Measurements from ENCODE around the gene TSSC4.
"Not testable (repeated sequence)": the region's sequence is repeated elsewhere in the genome, so short reads cannot be mapped to it uniquely, and the experiment has no call there.

The TSSC4 gene

DNA sequence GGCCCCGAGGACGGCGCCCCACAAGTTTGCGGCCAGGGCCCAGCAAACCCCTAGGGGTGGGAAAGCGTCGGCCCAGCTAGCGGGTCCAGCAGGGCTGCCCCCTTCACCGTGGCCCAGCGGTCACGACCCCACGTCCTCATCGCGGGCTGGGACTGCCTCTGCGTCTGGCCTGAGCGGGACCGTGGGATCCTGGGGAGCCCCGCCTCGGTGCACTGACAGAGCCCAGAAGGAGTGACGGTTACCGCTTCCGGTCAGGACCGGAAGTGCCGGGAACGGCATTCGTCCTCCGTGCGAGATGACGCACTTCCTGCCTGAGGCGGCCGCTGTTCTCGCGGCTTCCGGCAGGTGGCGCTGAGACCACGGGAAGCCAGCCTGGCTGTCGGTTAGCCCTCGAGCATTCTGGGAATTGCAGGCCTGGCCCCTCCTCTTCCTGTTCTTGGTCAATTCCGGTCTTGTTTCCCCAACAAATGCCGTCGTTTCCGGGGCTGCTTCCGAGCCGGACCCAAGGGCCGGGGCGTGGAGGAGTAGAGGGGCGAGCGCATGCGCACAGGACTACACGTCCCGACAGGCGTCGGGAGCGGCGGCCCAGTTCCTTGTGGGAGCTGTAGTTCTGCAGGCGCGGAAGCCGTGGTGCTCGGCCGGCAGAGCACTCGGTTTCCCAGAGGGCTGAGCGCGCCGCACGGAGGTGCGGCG lies at the start of gene TSSC4:
Gene TSSC4 (plus strand): TSS at position 682 of the 693 bp plus-strand sequence. CDS start 1,884 bp downstream, outside the sequence.
- DNase-seq (ENCODE audit: low read depth, low spot score): peak; percentile 98

DNA sequence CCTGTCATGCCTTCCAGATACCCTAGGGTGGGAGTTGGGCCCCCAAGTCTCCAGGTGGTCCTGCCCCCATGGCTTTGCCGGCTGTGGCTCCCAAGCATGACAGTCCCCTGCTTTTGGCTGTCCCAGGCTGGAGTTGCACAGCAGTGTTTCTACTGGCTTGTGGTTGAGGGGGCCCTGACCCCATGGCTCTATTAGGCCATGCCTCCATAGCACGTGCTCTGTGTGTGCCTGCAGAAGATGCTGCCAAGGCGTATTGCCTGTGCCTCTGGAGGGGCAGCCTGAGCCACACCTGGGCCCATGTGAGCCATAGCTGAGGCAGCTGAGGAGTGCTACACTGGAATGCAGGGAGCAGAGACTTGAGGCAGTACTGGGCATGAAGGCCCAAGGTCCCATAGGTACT lies 48.8 kb upstream of the TSSC4 start:
- no peak for DNase-seq (ENCODE audit: low read depth, low spot score)

DNA sequence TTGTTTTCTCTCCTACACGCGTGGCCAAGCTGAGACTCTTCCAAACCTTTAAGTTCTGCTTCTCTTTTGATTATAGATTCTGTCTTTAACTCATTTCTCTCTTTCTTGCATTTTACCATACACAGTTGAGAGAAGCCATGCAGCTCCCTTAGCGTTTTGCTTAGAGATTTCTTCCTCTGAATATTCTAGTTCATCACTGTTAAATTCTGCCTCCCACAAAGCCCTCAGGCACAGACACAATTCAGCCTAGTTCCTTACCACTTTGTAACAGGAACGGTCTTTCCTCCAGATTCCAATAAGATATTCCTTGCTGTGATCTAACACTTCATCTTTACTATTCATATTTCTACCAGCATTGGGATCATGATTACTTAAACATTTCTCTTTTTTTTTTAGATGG lies 48.1 kb upstream of the TSSC4 start:
- no peak for DNase-seq (ENCODE audit: low read depth, low spot score)

DNA sequence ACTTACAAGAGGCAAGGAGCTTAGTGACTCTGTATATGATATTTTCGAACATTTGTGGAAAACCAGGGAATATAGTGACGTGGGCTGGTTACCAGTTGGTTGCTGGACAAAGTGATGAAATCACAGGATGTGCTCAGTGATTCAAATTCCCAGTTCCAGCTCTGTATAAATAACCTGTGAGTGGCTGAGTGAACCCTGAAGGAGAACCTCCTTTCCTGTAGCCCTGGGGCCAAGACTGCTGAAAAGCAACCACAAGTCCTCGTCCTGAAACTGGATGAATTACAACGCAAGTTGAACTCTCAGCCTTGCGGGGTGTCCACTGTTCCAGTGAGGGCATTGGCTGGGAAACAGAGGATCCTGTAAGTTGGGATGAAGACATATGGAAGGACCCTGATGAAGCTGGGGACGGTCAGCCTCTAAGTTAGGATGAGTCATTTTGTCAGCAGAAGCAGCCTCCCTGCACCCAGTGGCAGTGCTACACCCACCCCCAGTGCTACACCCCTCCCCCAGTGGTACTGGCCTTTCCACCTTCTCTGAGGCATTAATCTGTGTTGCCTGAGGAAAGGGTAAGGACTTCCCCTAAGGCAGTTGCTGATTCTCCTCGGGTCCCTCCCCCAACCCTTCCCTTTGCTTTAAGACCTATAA lies 45.4 kb upstream of the TSSC4 start:
- no peak for DNase-seq (ENCODE audit: low read depth, low spot score)

DNA sequence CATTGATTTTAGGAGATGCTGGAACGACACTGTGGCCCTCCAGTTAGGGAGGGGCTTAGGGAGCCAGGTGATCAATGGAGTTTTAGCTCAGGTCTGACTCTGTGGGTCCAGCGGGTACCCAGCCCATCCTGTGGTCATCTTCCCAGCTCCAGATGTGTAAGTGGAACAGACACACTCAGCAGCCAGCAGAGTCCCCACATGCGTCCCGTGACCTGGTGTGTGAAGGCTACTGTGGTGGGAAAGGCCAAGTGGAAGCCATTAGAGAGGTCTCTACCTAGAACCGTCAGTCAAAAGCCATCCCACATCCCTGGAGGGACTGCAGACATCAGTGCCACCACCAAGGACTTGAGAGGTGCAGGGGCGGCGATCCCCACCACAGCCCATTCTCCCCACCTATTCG lies 43.3 kb upstream of the TSSC4 start:
- DNase-seq (ENCODE audit: low read depth, low spot score): no peak

DNA sequence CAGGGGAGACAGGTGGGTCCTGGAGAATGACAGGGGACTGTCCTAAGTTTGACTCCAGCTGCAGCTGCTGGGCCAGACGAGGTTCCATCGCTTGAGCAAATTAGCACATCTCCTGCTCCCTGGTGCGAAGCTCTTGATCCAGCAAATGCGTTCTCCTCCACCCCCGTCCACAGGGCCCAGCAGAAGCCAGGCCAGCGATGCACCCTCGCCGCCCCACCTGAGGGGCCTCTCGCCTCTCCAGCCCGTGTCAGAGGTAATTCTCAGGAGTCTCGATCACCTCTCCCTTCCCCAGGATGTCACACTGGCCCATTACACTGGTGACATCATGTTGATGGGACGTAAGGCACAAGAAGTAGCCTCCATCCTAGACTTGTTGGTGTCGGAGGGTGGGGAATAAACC lies 42.9 kb upstream of the TSSC4 start:
- DNase-seq (ENCODE audit: low read depth, low spot score): not testable (repeated sequence)

DNA sequence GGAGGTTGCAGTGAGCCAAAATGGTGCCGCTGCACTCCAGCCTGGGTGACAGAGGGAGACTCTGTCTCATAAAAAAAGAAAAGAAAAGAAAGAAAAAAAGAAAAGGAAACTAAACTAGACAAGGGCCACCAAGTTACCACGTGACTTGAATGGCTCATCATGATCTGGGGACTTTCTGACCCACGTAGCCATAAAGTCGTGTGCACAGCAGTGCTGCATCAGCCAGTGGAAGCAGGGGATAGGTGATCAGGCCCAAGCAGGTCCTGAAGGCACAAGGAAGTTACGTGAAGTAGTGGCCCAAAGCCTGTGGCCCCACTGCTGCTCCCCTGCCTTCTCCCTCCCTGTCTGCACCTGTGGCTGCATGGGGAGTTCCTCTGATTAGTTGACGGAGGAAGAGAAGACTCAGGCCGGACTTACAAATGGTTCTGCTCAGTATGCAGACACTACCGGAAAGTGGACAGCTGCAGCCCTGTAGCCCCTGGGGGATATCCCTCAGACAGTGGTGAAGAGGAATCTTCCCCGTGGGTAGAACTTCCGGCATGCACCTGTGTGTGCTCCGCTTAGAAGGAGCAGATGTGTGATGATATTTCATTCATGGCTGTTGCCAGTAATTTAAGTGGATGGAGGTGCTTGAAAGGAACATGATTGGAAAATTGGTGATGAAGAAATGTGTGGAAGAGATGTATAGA lies 41.7 kb upstream of the TSSC4 start:
- DNase-seq (ENCODE audit: low read depth, low spot score): no peak

DNA sequence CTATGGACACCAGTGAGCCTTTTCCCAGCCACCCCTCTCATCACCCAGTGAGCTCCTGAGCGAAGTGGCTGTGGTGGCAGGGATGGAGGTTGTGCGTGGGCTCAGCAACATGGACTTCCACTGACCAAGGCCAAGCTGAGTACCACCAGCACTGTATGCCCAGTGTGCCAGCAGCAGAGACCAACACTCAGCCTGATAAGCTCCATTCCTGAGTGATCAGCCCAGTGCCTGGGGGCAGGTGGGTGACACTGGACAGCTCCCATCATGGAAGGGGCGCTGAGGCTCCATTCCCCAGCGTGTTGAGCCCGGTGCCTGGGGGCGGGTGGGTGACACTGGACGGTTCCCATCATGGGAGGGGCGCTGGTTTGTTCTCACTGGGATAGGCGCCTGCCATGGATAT lies 41.0 kb upstream of the TSSC4 start:
- DNase-seq (ENCODE audit: low read depth, low spot score): no peak

DNA sequence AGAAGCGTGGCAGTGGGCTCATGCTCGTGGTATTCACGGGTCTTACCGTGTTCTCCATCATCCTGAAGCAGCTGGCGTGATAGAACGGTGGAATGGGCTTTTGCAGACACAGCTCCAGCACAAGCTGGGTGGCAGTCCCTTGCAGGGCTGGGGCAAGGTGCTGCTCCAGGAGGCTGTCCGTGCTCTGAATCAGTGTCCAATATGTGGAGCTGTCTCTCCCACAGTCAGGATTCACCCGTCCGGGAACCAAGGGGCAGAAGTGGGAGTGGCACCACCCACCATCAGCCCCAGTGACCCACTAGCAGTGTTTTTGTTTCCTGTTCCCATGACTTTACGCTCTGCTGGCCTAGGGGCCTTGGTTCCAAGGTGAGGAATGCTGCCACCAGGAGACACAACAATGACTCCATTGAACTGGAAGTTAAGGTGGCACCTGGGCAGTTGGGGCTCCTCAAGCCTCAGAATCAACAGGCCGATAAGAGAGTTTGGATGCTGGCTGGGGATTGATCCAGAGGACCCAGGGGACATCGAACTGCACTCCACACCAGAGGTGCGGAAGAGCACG lies 40.4 kb upstream of the TSSC4 start:
- DNase-seq (ENCODE audit: low read depth, low spot score): no peak

DNA sequence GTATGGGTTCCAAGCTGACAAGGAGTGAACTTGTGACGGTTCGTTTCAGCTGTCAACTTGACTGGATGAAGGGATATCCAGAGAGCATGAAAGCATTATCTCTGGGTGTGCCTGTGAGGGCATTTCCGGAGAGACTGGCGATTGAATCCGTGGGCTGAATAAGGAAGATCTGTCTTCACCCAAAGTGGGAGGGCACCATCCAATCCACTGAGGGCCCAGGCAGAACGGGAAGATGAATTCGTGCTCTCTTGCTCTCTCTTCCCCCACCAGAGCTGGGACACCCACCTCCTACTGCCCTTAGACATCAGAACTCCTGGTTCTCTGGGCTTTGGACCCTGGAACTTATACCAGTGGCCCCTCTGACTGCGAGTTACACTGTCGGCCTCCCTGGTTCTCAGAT lies 39.0 kb upstream of the TSSC4 start:
- DNase-seq (ENCODE audit: low read depth, low spot score): no peak

DNA sequence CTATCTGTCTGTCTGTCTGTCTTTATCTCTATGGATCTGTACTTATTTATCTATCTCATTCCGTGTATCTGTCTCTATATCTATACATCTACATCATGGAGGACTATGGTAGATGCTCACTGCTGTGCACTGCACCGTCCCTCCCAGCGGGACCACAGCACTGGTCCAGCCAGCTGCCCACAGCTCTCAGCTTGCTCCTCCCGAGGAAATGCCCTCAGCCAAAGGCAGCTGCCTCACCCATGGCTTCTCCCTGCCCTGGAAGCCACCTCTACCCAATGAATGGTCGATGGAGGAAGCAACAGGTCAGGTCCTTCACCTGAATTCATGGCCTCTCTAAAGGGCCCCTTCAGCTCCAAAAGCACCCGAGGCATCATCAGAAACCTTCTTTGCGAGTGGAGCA lies 38.1 kb upstream of the TSSC4 start:
- DNase-seq (ENCODE audit: low read depth, low spot score): no peak

DNA sequence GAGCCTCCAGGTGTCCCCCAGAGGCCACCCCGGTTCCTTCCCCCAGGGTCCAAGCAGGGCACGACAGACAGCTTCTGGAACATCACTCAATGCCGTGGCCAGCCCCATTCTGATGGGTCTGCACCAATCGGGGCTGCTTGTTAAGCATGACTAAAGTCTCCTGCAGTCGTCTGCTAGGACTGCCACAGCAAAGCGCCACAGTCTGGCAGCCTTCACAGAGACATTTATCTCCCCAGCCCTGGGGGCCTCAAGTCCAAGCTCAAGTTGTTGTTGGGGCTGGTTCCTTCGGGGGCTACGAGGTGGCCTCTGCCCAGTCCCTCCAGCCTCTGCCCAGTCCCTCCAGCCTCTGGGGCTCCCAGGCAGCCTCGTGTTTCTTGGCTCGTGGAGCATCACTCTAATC lies 37.4 kb upstream of the TSSC4 start:
- DNase-seq (ENCODE audit: low read depth, low spot score): no peak

DNA sequence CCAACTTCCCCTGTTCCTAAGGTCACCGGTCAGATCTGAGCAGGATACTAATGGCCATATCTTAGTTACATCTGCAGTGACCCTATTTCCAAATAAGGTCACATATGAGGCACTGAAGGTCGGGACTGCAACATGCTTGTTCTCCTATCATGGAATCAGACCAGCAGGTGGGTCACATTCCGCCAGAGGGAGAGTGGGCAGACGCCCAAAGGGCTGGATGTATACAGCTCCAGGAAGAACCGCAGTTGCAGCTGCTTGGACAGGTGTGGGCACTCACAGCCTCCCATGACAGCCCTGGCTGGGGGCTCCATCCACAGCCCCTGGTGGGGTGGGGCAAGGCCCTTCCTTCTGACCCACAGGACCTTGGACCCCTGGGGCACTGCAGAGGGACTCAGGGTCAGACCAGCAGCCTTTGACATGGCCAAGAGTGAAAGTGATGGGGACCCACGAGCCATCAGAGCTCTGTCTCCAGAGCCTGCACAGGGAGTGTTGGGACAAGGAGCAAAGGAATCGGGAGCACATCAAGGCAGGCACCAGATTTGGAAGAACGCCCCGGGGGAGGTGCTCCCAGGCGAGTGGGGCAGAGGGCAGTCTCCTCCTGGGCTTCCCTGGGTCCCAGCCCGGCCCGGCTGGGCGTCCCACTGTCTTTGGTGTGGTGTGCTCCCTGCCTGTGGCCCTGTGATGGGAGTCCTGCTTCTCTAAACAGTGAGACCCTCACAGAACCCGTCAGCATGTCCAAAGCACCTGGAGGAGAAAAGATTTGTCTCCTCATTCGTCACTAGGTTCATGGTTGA lies 36.8 kb upstream of the TSSC4 start:
- no peak for DNase-seq (ENCODE audit: low read depth, low spot score)

DNA sequence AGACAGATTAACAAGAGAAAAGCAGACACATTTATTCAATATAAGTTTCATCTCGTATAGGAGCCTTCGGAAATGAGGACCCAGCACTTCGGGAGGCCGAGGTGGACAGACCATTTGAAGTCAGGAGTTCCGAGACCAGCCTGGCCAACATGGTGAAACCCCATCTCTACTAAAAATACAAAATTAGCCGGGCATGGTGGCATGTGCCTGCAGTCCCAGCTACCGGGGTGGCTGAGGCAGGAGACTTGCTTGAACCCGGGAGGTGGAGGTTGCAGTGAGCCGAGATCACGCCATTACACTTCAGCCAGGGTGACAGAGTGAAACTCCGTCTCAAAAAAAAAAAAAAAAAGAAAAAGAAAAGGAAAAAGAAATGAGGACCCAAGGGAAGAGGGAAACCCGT lies 36.2 kb upstream of the TSSC4 start:
- not testable (repeated sequence) for DNase-seq (ENCODE audit: low read depth, low spot score)

DNA sequence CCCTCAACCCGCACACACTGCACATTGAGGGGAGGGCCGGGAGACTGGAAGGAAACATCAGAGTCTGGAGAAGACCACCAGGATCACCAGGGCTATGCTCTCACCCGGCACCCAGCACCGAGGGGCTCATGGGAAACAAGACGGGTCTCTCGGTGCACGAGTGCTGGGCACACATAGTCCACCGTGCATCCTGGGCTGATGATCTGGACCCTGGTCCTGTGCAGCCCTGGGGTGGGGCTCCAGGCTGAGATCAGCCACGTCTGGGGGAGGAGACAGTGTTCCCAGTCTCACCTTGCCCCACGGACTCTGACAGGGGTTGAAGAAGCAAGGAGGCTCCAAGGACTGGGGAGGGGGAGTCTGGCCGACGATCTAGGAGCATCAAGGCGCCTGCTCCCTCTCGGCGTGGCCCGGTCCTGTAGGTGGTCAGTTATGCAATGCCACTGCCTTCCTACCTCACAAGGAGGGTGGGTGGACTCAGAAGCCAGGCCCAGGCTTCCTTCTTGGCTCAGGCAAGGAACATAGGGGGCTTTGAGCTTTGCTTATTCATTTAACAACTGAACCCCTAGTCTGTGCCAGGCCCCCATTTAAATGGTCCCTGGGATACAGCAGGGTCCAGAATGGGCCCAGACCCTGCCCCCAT lies 34.9 kb upstream of the TSSC4 start:
- DNase-seq (ENCODE audit: low read depth, low spot score): no peak

DNA sequence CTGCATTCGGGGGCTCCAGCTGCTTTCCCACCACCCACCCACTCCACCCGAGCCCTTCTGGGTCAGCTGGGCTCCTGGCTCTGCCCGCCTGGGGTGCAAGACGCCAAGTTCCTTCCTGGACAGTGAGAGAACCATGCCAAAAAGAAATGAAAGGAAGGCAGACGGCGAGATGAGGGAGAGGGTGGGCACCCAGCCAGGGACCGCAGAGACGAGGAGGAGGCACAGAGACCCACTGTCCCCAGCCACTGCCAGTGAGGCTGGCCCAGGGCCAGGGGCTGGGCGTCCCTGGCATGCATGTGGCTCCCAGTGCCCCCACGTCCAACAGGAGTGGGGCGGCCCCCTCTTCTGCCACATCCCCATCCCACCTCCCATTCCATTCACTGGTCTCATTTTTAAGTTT lies 34.3 kb upstream of the TSSC4 start:
- no peak for DNase-seq (ENCODE audit: low read depth, low spot score)

DNA sequence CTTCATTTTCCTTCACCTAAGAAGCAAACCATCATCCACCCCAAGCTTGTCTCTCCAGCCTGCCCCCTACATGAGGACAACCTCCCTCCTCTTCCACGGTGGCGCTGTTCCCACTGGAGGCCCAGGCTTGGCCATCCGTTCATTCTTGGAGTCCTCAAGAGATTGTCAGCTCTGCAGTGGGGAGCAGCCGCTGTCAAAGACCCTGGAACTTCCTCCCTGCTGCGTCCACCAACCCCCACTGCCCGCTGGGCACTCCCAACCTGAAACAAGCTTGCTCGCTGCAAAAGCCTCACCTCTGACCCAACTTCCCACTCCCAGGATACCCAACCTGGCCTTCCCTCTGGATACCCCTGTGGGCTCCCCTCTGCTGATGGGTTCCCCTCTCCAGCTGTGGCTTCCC lies 33.8 kb upstream of the TSSC4 start:
- no peak for DNase-seq (ENCODE audit: low read depth, low spot score)

DNA sequence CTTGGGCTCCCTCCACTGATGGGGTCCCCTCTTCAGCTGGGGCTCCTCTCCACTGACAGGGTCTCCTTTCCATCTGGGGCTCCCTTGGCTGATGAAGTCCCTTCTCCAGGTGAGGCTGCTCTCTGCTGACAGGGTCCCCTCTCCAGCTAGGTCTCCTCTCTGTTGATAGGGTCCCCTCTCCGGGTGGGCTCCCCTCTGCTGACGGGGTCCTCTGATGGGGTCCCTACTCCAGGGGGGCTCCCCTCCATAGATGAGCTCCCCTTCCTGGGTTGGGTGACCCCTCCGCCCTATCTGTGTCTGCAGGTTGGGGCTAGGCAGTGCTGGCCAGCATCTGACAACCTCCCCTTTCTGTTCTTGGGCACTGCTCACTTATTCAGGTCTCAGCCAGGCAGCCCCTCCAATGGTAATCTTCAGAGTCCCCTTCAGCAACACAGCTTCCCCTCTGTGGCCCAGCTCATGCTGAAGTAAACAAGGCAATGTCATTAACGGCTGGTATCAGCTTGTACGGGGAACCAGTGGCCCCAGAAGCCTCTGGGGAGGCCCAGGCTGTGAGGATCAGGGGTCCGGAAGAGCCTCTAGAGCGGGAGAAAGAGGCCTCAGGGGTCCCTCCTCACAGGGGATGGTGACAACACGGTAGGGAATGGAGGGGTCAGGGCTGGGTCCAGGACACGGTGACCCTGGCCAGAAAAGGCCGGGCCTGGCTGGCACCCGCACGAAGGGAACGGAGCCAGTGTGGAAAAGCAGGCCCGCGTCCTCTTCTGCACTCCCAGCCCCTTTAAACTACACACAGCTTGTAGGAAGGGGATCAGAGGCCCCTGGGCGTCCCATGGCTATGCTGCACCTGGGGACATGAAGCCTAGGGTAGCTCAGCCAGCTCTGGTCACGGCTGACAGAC lies 33.0 kb upstream of the TSSC4 start:
- DNase-seq (ENCODE audit: low read depth, low spot score): no peak

DNA sequence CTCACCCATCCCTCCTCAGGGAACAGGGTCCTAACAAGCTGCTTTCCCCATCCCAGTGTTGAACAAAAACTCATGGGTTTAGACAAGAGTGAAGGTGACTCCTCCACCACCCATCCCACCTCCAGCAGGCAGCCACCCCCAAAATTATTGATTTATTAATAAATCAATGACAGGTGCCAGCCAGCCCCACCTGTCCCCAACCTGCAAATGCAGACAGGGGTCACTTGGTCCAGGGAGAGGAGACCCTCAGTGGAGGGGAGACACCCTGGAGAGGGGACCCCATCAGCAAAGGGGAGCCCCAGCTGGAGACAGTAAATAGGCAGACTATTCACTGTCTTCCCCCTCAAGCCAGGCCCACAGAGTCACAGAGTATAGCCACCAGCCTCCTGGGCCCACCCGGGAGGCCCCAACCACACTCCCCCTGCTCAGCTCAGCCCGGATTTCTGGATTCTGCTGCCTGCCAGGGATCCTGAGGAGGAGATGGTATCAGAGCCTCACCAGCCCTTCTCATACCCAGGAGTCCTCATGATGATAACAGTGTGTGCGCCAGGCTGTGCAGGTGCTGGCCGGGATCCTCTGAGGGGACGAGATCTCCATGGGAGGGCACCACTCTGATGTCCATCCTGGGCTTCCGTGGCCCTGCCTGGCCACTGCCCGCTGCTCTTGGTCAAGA lies 32.2 kb upstream of the TSSC4 start:
- no peak for DNase-seq (ENCODE audit: low read depth, low spot score)

DNA sequence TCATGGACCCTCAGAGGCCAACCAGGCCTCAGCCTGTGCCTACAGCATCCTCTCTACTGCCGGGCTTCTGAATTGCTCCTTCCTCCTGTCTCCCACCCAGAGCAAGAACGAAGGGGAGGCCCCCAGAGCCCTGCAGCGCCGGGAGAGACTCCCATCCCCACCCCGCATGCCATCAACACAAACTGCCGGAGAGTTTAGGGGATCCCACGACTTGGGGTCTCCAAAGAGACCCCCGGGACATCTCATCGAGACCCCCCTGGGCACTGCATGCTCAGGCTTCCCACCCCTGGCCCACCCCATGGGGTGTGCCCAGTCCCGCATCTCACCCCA lies 31.7 kb upstream of the TSSC4 start:
- no peak for DNase-seq (ENCODE audit: low read depth, low spot score)

Data from iPS DF 19.7 (cell line).